HG02610 (cell line): ENCODE data around the gene SPATA31C2.
"Not testable (repeated sequence)": the region's sequence is repeated elsewhere in the genome, so short reads cannot be mapped to it uniquely, and the experiment has no call there.

ENCODE experiments used
- ATAC-seq: cut with Tn5 transposase; IDR thresholded peaks from one replicate; pipeline ENCODE4 v1.9.1; 2021; ENCODE audit warnings: mild to moderate bottlenecking, moderate library complexity; ENCODE audit not compliant: unreplicated experiment

Gene SPATA31C2

GRCh38 chr9:88127700-88128300 lies 10.5 kb downstream of the SPATA31C2 start:
- ATAC-seq: not testable (repeated sequence)

- ATAC-seq: not testable (repeated sequence)
Measured at GRCh38 chr9:88123413-88123812, 14.9 kb downstream of the SPATA31C2 start.

- ATAC-seq: not testable (repeated sequence)
Measured at GRCh38 chr9:88118121-88118520, 20.2 kb downstream of the SPATA31C2 start.

GRCh38 chr9:88114968-88115612 lies 23.2 kb downstream of the SPATA31C2 start:
- not testable (repeated sequence) for ATAC-seq

GRCh38 chr9:88114283-88114967 lies 23.9 kb downstream of the SPATA31C2 start:
- not testable (repeated sequence) for ATAC-seq

GRCh38 chr9:88113156-88114130 lies 24.8 kb downstream of the SPATA31C2 start:
- not testable (repeated sequence) for ATAC-seq

- ATAC-seq: no peak
Measured at GRCh38 chr9:88110026-88110425, 28.2 kb downstream of the SPATA31C2 start.

GRCh38 chr9:88108779-88109178 lies 29.5 kb downstream of the SPATA31C2 start:
- no peak for ATAC-seq

- ATAC-seq: no peak
Measured at GRCh38 chr9:88106492-88106891, 31.8 kb downstream of the SPATA31C2 start.

GRCh38 chr9:88092797-88093331 lies 45.4 kb downstream of the SPATA31C2 start:
- no peak for ATAC-seq

- no peak for ATAC-seq
Measured at GRCh38 chr9:88090151-88090581, 48.1 kb downstream of the SPATA31C2 start.

- no peak for ATAC-seq
Measured at GRCh38 chr9:88087906-88088305, 50.4 kb downstream of the SPATA31C2 start.

- ATAC-seq: no peak
Measured at GRCh38 chr9:88085476-88085875, 52.8 kb downstream of the SPATA31C2 start.

GRCh38 chr9:88084357-88085183 lies 53.7 kb downstream of the SPATA31C2 start:
- no peak for ATAC-seq
